Heart right ventricle (tissue), 16 donors: ENCODE results near the gene MAGI2. TPM values are rescaled to one million over a fixed set of nuclear protein-coding genes. Genes with fewer than 3 reads are reported as not detected.

Source experiments
- ATAC-seq, 8 donors: fragments of 200-7000 bp; cut with Tn5 transposase; one replicate each; pipeline ENCODE4 v1.9.1; 2020; ENCODE audit warnings: mild to moderate bottlenecking in 8 of 8, moderate library complexity in 8 of 8, moderate number of reproducible peaks in 1 of 8
- DNase-seq, 2 donors: peaks; one replicate each; pipeline ENCODE4 v3.0.0-alpha.2; 2020
- H3K27ac ChIP-seq, 10 donors: fragments of 200-600 bp; sonication (generic) in 2 of 10; one replicate each; pipeline versions ENCODE4 v1.5.0 to v1.8.0; 2020 to 2022; ENCODE audit warnings: mild to moderate bottlenecking in 3 of 10
- H3K27me3 ChIP-seq, 7 donors: fragments of 200-600 bp; one replicate each; pipeline ENCODE4 v1.8.0; 2021 to 2022; ENCODE audit warnings: mild to moderate bottlenecking in 2 of 7
- H3K36me3 ChIP-seq, 9 donors: fragments of 200-600 bp; sonication (generic) in 1 of 9; one replicate each; pipeline versions ENCODE4 v1.5.0 to v1.8.0; 2020 to 2022; ENCODE audit warnings: mild to moderate bottlenecking in 2 of 9
- H3K4me1 ChIP-seq, 9 donors: fragments of 200-600 bp; sonication (generic) in 1 of 9; one replicate each; pipeline versions ENCODE4 v1.5.0 to v1.8.0; 2020 to 2022; ENCODE audit warnings: mild to moderate bottlenecking in 4 of 9
- H3K4me3 ChIP-seq, 10 donors: fragments of 200-600 bp; sonication (generic) in 2 of 10; one replicate each; pipeline versions ENCODE4 v1.5.0 to v1.8.0; 2020 to 2022; ENCODE audit warnings: mild to moderate bottlenecking in 7 of 10, moderate library complexity in 2 of 10
- H3K9me3 ChIP-seq, 11 donors: fragments of 200-600 bp in 10 of 11; sonication (generic) in 2 of 11; one replicate each; pipeline versions ENCODE4 v1.5.0 to v1.8.0; 2013 to 2022; ENCODE audit warnings: mild to moderate bottlenecking in 2 of 11, control low read depth in 1 of 11, moderate library complexity in 1 of 11
- WGBS, 2 donors: extraction: QIAGEN DNeasy Blood & Tissue Kit; methylation state at CpG; one replicate each; pipeline ENCODE4 v1.1.7; 2013; ENCODE audit warnings: inconsistent platforms in 1 of 2; 5-methylcytosine and 5-hydroxymethylcytosine counted together
- intact Hi-C, 10 donors: fragments of 100-400 bp; cut with DNase I; formaldehyde crosslinking; loops; one replicate each; pipeline versions ENCODE4 v1.11.1 to v1.14.2; 2022
- polyA plus RNA-seq, 2 donors: library from polyadenylated mRNA; stranded (reverse); fragments of 200-250 nt; gene quantifications; one replicate each; pipeline ENCODE4 v1.2.3, GENCODE V29; 2013
- total RNA-seq, 10 donors: library from RNA; stranded (reverse); fragmentation: NEBNext Ultra II Directional in 3 of 10; extraction: Animal tissue kit (Norgen Biotek cat#: 25700) in 3 of 10; gene quantifications; one replicate each; pipeline versions ENCODE4 v1.2.1 to v1.2.4, GENCODE V29; 2021 to 2023
- TF ChIP-seq, protein P1 (sequence below), 9 donors: fragments of 200-600 bp; sonication (generic) in 2 of 9; IDR thresholded peaks; one replicate each; pipeline versions ENCODE4 v1.5.0 to v1.8.0; 2021 to 2022; ENCODE audit warnings: antibody characterized with exemption in 9 of 9, mild to moderate bottlenecking in 5 of 9, moderate library complexity in 1 of 9
- donor health status: Arrhythmogenic right ventricular cardiomyopathy.
- donor health status: ischemic (EF 13 %, LVEDD 7.1; RV severe dilation, severe dysfunction).
- donor health status: healthy with polysubstance abuse.
- donor health status: DM: no; HTN: yes; CAD: no.
- donor health status: DM: no; HTN: no; CAD: no.
- donor health status: ischemic (EF 25% LVEDD 6.9; RV normal size, moderate dysfunction).
- donor health status: ischemic (EF 25% LVEDD 5.7; RV mildly dilated, moderate dysfunction).
- donor health status: healthy.
- donor health status: DM: yes; HTN: yes; CAD: no.
- donor health status: Ischemic cardiomyopathy.
- donor health status: ischemic (EF 35%, LVEDD 5.7; RV mildly dilated, moderate dysfunction).
- donor health status: nonischemic (EF 11% LVEDD 7.7; RV severe dilation, severe dysfunction).
- donor health status: DM: yes; HTN: yes; CAD: no.
- donor health status: PGD.
- donor health status: ischemic (EF 29% LVEDD 5.4; RV normal size, mild dysfunction).
- donor health status: nonischemic (EF 23%, LVEDD 6.1; RV moderate dilation, normal function).

Gene MAGI2
- total and polyA plus RNA-seq, 12 donors = 0.83 to 6.0 (median 4.1) TPM

DNA sequence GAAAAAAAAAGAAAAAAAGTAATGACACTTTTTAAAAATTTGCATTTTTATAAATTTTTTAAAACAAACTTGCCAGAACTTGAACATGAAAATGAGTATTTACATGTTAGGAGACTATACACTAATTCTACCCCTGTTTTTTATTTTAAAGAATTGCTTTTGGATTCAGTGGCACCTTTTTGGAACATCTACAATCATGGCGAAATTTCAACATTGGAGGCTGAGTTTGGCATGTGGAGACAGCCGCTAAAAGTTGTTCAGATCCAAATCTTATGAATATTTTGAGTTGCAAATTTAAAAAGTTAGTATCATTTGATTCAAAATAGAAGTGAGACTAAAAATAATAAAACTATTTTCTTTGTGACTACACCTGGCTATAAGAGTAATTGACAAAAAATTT lies 804.2 kb downstream of the MAGI2 start:
- Histone ChIP-seq H3K27me3 (no peaks in the 10 kb centered on the region), H3K36me3 (no peaks in the 10 kb centered on the region), H3K9me3 (peaks cover 0 to 16% (median 8%) of the 10 kb centered on the region in 11 donors), H3K4me3 (no peak overlapping the region), H3K4me1 (no peaks in the 10 kb centered on the region), H3K27ac (no peak overlapping the region)
- DNase-seq (no peak), ATAC-seq (no peak)
- 92 to 97% methylated on average over 2 of the region's 2 CpGs for WGBS, 2 donors
- TF ChIP-seq, protein P1, sequence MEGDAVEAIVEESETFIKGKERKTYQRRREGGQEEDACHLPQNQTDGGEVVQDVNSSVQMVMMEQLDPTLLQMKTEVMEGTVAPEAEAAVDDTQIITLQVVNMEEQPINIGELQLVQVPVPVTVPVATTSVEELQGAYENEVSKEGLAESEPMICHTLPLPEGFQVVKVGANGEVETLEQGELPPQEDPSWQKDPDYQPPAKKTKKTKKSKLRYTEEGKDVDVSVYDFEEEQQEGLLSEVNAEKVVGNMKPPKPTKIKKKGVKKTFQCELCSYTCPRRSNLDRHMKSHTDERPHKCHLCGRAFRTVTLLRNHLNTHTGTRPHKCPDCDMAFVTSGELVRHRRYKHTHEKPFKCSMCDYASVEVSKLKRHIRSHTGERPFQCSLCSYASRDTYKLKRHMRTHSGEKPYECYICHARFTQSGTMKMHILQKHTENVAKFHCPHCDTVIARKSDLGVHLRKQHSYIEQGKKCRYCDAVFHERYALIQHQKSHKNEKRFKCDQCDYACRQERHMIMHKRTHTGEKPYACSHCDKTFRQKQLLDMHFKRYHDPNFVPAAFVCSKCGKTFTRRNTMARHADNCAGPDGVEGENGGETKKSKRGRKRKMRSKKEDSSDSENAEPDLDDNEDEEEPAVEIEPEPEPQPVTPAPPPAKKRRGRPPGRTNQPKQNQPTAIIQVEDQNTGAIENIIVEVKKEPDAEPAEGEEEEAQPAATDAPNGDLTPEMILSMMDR (IDR thresholded peaks at IDR 0.05) = no peak
- intact Hi-C loops = loop anchor here in 1 of 10 donors (10.0 kb wide), 1 partner anchor 56 kb away; no protein-coding TSS in a partner anchor

DNA sequence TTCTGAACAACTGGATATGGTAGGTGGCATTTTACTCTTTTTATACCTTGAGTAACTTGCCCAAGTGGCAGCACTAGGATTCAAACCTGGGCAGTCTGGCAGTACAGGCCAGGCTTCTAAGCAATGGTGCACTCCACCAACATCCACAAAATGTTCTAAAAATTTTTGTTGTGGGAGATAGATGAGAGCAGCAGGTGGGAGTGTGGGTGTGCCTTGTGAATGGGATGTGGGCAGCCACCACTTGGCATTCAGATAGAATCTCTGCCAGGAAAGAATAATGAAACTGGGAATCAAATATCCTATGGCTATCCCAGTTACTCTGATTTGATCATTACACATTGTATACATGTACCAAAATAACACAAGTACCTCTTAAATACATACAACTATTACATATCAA lies 810.7 kb downstream of the MAGI2 start:
- H3K36me3 ChIP-seq = no peaks in the 10 kb centered on the region
- no peaks in the 10 kb centered on the region for H3K27me3 ChIP-seq
- H3K4me1 ChIP-seq = no peaks in the 10 kb centered on the region
- TF ChIP-seq, protein P1 (IDR thresholded peaks at IDR 0.05) = no peak
- no peak for DNase-seq
- H3K4me3 ChIP-seq = no peak overlapping the region
- no peak overlapping the region for H3K27ac ChIP-seq
- intact Hi-C loops = loop anchor here in 1 of 10 donors (10.0 kb wide), 1 partner anchor 62 kb away; no protein-coding TSS in a partner anchor
- ATAC-seq = no peak
- H3K9me3 ChIP-seq = peaks cover 0 to 5% (median 0%) of the 10 kb centered on the region in 11 donors

DNA sequence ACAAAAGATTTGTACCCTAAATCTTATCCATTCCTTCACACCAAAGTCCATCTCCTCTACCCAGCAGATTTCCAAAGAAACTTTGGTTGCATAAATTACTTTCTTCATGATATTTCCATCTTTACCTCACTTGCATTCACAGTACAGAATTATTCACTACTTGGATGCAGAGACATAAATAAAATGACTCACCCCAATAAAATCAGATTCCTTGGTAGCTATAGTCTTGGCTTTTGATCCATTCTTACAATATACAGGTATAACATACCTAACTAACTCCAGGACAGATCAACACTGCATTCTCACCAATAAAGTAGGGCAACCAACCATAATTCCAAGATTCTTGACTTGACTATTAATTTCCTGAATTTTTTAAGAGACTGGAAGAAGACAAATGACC lies 815.1 kb downstream of the MAGI2 start:
- Histone ChIP-seq H3K9me3 (no peaks in the 10 kb centered on the region), H3K27me3 (no peaks in the 10 kb centered on the region), H3K4me3 (no peak overlapping the region), H3K4me1 (no peaks in the 10 kb centered on the region), H3K36me3 (no peaks in the 10 kb centered on the region), H3K27ac (no peak overlapping the region)
- ATAC-seq = no peak
- intact Hi-C loops = no loop called here
- TF ChIP-seq, protein P1 (IDR thresholded peaks at IDR 0.05) = no peak
- no peak for DNase-seq

DNA sequence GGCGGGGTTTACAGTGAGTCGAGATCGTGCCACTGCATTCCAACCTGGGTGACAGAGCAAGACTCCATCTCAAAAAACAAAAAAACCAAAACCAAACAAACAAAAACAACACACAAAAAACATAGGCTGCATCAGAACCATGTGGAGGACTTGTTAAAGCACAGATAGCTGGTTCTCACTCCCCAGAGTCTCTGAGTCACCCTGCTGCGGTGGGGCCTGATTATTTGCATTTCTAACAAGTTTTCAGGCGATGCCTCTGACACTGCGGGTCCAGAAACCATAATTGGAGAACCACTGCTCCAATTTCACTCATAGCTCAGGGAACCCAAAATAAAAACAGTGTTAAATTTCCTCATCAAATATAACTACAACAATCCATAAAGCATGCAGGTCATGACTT lies 816.7 kb downstream of the MAGI2 start:
- 94 to 95% methylated on average over 6 of the region's 6 CpGs for WGBS, 2 donors
- Histone ChIP-seq H3K36me3 (no peaks in the 10 kb centered on the region), H3K27ac (no peak overlapping the region), H3K9me3 (no peaks in the 10 kb centered on the region), H3K27me3 (no peaks in the 10 kb centered on the region), H3K4me1 (no peaks in the 10 kb centered on the region), H3K4me3 (no peak overlapping the region)
- DNase-seq (no peak), ATAC-seq (no peak)
- TF ChIP-seq, protein P1 (IDR thresholded peaks at IDR 0.05) = no peak
- intact Hi-C loops = no loop called here
